Left colon (tissue), 2 donors: ENCODE measurements around the gene HSPBP1. TPM values are rescaled to one million over a fixed set of nuclear protein-coding genes. Genes with fewer than 3 reads are reported as not detected.

ENCODE experiments used
- ATAC-seq: fragments of 200-7000 bp; cut with Tn5 transposase; one replicate; pipeline ENCODE4 v1.9.1; 2020; ENCODE audit warnings: mild to moderate bottlenecking, moderate library complexity
- DNase-seq, 2 donors: peaks; one replicate each; pipeline ENCODE4 v3.0.0-alpha.2; 2020
- intact Hi-C, 2 donors: fragments of 100-400 bp; cut with DNase I in 1 of 2; cut with micrococcal nuclease in 1 of 2; formaldehyde crosslinking; loops; one replicate each; pipeline versions ENCODE4 v1.11.2 to v1.14.0; 2022; cut with DNase I, micrococcal nuclease
- total RNA-seq, 2 donors: library from RNA; stranded (reverse); fragmentation: NEBNext Ultra II Directional; extraction: Animal tissue kit (Norgen Biotek cat#: 25700); gene quantifications; one replicate each; pipeline ENCODE4 v1.2.1, GENCODE V29; 2021
- donor health status: DM: no; HTN: no; CAD: no.
- donor health status: DM: yes; HTN: yes; CAD: no.

HSPBP1 gene
- total RNA-seq, 2 donors from 2014 or later = 28.4 to 35.2 TPM

DNA sequence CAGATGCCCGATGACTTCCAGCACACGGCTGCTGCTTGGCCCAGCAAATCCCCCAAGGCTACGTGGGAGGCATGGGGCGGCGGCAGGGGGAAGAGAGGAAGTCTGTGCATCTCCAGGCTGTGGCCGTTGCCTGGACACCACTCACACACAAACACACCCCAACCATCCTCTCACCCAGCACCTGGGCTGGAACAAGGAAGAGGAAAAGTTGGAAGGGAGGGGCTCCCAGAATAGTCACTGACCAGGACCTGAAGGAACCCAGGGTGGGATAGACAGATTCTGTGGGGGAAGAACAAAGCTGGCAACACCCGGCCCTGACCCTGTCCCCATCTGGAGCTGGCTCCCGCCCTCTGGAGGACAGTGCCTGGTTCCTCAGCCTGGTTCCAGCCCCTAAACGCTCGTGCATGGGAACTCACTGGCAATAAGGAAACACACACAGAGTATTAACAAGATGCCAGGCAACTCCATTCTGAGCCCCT lies 32.2 kb downstream of the HSPBP1 start:
- intact Hi-C loops = no loop called here
- ATAC-seq (peak; percentile 84), DNase-seq (peak; percentile 50 to 77)

DNA sequence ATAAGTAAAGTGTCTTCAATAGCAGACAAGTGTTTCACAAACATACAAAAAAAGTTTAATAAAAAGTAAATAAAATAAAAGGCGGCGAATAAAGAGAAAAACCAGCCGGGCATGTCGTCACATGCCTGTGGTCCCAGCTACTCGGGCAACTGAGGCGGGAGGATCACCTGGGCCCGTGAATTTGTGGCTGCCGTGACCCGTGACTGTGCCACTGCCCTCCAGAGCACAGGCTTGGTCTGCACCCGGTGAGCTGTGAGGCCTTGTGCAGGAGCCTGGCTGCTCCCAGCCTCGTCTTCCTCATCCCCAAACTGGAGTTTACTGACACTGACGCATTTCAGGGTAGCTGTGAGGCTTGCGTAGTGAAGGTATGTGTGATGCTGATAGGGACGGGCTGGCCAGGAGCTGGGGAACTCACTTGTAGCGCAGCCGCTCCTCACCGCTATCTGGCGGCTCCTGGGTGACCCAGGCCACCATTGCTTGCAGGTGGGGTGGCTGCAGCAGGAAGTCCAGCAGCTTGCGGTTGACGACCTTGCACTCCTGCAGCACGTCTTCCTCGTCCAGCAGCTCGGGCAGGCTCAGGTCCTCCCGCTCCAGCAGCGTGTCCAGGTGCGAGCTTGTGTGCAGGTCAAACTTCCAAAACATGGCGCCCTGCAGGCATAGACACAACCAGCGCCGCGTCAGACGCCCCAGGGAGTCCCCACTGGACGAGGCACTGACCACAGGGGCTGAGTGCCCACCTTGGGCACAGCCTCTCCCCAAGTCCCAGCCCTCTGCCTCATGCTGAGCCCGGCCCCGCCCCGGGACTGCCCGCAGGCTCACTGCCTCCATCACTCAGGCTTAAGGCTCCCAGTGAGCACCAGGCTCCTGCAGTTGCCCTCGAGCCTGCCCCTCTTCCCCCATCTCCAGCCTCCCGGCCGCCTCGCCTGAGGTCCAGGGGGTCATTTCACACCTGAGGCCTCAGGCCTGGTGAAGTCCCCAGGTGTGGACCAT lies 33.2 kb downstream of the HSPBP1 start:
- intact Hi-C loops = no loop called here
- ATAC-seq (no peak), DNase-seq (no peak)

DNA sequence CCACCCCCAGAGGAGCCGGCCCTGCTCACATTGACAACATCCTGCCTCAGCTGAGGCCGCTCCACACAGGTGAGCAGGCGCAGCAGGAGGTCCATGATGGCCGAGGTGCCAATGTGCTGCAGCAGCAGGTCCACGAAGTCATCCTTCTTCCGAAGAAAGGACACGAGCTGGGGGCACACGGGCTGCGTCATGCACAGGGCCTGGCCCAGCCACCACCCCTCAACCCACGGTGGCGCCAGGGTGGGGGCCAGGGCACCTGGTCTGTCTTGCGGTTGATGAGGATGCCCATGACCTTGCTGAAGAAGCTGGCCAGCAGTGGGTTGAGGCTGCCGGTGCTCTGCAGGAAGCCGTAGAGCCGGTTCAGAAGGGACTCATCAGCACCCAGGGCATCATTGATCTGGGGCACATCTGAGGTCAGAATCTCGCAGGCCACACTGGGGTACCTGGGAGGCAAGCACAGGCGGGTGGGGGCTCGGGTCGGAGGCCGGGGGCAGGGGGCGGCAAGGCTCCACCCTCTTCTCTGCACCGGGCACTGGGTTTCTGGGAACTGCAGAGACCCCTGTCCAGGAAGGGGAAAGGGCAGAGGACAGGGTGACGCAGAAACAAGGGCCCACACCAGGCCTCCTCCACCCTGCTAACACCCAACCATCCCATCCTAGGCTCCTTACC lies 34.5 kb downstream of the HSPBP1 start:
- intact Hi-C loops = no loop called here
- DNase-seq = no peak
- ATAC-seq = no peak

DNA sequence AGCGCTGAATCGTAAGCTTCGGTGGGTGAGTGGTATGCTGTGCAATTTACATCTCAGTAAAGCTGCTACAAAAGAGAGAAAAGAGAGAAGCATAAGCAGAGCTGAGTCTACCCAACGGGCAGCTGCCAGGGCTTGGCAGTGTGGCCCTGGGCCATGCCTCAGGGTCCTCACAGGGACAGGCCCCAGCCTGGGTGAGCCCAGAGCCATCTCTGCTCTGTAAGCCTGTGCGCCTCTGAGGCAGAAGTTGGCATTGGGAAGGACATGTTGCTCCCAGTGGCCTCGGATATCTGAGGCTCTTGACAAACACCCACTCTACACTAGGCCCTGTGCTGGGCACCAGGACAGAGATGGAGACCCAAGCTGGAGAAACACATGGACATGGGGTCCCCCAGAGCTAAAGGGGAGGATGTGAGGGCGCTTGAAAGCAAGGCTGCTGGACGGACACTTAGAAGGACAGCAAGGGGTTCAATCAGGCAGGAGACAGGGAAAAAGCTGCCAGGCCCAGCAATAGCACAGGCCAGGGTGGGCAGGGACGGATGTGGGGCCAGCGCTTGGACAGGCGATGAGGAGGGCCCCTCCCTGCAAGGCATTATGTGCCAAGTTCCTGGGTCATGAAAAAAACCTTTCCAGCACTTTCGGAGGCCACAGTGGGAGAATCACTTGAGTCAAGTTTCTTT lies 35.8 kb downstream of the HSPBP1 start:
- DNase-seq (no peak), ATAC-seq (no peak)
- intact Hi-C loops = no loop called here

DNA sequence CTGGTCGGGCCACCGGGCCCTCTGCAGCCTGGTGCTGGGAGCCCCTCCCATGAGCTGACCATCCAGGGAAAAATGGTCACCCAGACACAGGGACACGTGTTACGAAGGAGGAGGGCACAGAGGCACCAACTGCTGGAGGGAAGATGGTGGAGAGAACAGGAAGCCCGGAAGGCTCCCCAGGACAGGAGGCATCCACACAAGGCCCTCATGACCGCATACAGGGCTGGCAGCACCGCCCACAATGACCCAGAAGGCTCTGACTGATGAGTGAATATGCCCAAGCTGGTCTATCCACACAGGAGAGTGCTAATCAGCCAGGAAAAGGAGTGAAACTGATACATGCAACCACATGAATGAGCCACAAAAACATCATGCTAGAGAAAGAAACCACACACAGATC lies 37.4 kb downstream of the HSPBP1 start:
- no peak for ATAC-seq
- intact Hi-C loops = no loop called here
- DNase-seq = no peak

DNA sequence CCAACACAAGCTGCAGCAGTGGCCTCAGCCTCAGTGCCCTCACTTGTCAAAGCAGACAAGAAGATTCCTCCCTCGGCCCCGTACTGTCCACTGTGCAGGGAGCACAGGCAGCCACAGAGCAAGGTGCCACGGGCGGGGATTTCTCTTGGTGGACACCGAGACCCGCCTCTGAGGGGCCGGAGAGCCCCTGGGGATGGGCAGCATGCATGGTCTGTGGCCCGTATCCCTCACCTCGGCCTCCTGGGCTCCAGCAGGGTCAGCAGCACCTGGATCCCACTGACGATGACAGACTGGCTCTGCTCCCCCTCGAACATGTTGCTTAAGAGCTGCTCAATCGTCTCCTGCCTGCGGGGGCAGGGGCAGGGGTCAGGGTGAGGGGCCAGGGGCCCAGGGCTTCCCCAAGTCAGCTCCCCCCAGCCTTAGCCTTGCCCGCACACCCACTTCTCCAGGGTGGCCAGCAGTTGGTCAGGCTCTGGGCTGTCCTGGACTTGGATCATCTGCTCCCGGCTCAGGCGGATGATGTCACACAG lies 37.9 kb downstream of the HSPBP1 start:
- ATAC-seq (no peak), DNase-seq (no peak)
- intact Hi-C loops = no loop called here

DNA sequence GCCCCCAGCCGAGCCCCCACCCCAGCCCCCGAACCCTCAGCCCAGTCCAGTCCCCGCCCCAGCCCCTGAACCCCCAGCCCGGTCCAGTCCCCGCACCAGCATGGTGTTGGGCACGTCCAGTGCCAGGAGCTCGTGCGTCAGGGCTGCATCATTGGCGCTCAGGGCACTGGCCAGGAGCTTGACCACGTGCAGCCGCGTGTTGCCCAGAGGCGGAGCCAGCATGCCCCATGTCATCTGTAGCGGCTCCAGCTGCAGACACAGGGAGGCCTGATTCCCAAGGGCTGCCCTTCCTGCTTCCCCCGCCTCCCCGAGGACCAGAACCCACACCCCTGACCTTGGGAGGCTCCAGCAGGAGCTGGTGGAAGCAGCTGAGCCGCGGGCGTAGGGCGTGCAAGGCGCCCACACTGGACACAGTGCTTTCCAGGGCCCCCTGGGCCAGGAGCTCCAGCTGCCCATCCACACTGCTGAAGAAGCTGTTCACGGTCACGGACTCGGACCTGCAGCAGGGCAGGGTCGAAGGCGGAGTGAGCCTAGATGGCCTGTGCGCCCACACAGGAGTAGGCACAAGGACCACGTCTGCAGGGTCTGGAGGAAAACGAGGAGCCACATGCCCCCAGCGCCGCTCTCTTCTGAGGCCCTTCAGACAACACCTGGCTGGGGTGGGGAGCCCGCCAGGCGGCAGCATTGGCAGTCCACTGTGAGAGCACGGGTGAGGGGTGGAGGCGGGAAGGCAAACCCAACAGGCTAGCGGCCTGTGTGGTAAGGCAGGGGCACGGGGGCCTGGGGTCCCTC lies 38.6 kb downstream of the HSPBP1 start:
- DNase-seq (no peak), ATAC-seq (peak; percentile 6)
- intact Hi-C loops = no loop called here

DNA sequence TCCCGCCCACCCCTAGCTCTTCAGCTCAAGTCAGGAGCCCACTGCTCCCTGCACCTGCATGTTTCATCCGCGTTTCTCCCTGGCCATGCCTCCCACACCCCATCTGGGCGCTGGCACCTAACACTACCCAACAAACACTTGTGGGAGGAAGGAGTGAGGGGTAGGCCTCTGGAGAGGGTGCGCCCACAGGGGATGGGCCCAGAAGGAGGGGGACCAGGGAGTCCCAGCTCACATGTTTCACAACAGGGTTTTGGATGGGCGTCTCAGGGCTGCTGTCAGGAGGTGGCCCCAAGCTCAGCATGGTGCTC lies 39.2 kb downstream of the HSPBP1 start:
- DNase-seq (no peak), ATAC-seq (no peak)
- intact Hi-C loops = no loop called here

DNA sequence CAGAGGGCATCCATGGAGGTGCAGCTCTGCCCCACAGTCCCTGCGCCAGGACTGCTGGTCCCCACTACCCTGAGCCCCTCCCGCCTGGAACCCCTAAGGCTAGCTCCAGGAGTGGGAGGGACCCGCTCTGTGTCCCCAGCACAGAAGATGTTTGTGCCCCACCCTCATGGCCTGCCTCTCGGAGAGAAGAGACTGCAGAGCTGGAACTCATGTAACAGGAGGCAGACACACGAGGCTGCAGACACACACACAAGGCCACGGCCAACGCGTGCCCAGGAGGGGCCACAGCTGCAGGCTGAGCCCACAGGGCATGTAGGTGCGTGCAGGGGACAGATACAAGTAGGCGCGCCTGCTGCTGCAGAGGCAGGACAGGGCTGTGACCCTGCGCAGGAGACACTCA lies 40.9 kb downstream of the HSPBP1 start:
- intact Hi-C loops = no loop called here
- ATAC-seq (no peak), DNase-seq (no peak)

DNA sequence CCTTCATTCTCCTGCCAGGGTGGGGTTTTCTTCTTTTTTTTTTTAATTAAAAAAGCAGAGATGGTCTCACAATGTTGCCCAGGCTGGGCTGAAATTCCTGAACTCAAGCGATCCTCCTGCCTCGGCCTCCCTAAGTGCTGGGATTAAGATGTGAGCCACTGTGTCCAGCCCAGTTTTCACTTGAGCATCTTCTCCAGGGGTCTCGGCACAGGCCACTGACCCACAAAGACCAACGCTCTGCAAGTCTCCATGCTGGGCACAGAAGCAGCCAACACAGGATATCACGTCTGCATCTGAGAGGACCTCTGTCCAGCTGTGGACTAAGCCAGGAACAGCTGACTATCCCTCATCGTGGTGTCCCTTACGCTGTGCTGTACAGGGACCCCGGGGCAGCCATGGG lies 41.9 kb downstream of the HSPBP1 start:
- no peak for ATAC-seq
- no peak for DNase-seq
- intact Hi-C loops = no loop called here

DNA sequence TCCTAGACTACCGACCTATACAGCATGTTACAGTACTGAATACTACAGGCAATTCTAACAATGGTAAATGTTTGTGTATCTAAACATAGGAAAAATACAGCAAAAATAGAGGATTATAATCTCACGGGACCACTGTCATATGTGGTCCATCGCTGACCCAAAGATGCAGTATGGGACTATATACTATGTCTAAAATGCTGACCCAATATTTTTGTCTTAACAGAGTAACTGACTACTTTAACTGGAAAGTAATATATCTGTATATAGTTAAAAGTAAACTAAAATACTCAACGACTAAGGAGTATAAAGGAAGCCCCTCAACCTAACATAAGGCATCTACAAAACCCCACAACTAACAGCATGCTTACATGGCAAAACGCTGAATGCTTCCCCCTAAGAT lies 46.9 kb downstream of the HSPBP1 start:
- no peak for DNase-seq
- intact Hi-C loops = no loop called here
- no peak for ATAC-seq

DNA sequence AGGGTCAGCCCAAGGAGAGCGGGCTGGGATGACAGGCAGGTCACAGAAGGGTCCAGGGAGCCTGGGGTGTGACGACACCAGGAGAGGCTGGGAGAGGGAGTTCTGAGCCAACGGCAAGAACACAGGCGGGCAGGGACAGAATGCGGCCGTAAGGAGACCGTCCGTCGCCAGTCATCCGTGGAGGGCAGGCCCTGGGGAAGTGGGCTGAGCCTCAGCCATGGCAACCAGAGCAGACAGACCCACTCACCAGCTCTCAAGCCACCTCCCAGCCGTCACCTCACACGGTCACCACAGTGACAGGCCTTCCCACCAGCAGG lies 47.7 kb downstream of the HSPBP1 start:
- intact Hi-C loops = no loop called here
- DNase-seq = no peak
- no peak for ATAC-seq

DNA sequence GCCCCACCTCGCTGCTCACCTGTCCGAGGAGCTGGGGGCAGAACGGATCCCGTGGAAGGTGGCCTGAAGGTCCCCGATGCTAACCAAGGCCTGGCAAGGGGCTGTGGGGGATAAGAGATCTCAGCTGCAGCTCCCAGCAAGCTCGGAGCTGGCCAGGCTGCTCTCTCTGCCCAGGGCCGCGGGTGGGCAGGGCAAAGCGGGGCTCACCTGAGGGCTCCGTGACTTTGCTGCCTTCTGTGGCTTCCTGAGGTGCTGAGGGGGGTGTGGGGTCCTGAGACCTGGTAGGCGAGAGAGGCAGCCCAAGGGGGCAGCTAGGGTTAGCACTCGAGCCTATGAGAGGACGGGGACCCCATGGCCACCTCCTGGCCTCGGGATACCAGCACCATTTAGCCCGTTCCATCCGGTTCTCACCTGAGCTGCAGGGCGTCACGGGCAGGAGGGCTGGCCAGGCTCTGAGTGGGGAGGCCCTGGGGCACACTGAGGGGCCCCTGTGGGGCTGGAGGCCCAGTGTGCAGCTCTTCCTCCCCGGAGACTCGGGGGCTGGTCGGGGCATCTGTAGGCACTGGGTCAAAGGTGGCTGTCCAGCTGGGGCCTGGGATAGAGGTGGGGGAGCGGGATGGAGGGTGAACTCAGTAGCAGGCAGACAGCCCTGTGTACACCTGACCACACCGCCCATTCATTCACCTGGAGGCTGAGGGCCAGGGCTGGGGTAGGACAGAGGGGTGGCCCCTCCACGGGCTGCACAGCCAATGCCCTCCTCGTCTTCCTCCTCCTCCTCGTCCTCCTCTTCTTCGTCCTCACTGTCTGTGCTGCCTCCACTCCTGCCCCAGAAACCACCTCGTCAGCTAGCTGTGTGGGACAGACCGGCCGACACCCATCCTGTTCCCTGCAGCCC lies 48.3 kb downstream of the HSPBP1 start:
- DNase-seq (no peak), ATAC-seq (no peak)
- intact Hi-C loops = no loop called here

DNA sequence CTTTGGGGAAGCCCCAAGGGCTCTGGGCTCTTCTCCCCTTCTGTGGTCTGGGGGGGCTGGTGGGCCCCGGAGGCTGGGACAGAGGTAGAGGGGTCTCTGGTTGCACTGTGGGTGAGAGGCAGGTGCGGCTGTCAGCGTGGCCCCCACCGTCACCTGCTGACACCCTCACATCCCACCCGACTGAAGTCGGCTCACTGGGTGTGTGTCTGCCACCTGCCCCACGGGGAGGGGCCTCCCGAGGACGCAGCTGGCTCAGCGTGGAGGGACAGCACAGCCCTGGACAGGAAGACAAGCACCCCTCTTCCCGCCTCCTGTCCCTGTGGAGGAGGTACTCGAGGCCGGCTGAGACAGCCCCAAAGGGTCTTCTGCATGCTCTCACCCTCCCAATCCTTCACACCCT lies 49.1 kb downstream of the HSPBP1 start:
- intact Hi-C loops = no loop called here
- no peak for ATAC-seq
- no peak for DNase-seq

DNA sequence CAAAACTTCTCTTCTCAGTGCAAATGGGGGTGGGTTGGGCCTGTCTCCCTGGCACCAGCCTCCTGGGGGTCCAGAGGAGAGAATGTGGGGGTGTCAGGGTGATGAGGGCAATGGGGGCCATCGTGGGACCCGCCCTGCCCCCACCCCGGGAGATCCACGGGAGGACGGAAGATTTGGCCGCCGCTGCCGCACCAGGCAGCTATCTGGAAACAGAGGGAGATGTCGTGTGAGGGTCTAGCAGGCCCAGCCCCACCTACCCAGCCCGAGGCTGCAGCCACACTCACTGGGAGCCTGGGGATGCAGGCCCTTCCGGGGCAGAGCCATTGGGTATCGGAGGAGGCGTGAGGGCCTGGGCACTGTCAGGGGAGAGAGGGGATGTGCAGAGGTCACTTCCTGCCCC lies 49.6 kb downstream of the HSPBP1 start:
- intact Hi-C loops = no loop called here
- no peak for DNase-seq
- ATAC-seq = no peak

DNA sequence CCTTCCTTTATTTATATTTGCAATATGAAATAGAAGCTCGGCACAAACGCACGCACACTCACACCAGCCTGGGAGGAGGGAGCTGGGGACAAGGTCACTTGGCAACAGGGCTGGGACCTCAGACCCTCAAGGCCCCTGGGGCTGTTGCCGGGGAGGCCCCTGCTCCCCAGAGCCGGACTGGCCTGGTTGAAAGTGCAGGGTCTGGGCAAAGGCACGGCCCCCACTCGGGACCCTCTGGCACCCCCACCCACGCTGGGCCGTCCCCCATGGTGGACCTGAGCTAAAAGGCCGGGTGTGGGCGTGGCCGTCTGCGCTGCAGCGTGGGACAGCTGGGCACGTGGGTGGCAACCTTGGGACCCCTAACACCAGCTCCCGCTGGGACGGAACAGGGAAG lies 50.1 kb downstream of the HSPBP1 start:
- ATAC-seq (no peak), DNase-seq (no peak)
- intact Hi-C loops = no loop called here

DNA sequence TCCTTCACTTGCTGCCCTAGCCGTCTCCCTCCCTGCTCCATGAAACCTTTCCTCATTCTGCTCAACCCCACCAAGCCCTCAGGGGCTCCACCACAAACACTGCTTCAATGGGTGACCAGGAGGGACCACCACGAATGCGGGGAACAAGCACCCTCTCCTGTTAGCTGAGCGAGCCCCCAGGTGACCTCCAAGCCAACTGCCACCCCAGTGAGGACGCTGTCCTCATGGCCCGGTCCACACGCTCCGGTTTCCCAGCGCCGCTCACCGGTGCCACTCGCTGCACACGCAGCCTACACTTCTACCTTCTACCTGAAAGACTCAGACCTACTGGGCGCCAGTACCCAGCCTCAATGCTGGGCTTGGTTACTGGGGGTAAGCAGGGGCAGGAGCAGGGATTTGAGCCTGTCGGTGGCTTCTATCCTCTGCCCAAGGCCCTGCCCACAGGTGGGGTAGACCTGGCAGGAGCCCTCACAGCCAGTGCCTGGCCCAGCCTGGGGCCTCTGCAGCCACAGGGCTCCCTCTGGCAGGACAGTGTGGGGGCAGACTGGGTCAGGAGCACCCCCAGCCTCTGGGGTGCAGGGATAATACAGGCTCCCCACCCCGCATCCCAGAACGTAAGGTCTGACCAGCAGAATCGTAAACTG lies 50.6 kb downstream of the HSPBP1 start:
- DNase-seq (no peak), ATAC-seq (no peak)
- intact Hi-C loops = no loop called here
